WTC11 (cell line): ENCODE measurements around the gene RENBP. TPM values are rescaled to one million over a fixed set of nuclear protein-coding genes. Genes with fewer than 3 reads are reported as not detected.

Experiments used
- ATAC-seq: fragments of 200-7000 bp; cut with Tn5 transposase; 2 replicates; pipeline ENCODE4 v1.10.0; 2021; ENCODE audit warnings: mild to moderate bottlenecking, moderate library complexity
- CTCF ChIA-PET: fragments of 300-600 bp; sonication (Branson Sonifier 250); formaldehyde crosslinking; loops from one replicate; lab custom pipeline; 2021; ENCODE audit warnings: antibody characterized with exemption; lab: Charles Lee
- POLR2A ChIA-PET: fragments of 350-600 bp; sonication (Branson Sonifier 250); formaldehyde crosslinking; loops from one replicate; lab custom pipeline; 2021; ENCODE audit warnings: antibody characterized with exemption; lab: Charles Lee
- DNase-seq: peaks from one replicate; pipeline ENCODE4 v3.0.0; 2021; ENCODE audit warnings: low spot score
- H3K27ac Mint-ChIP-seq: 2 replicates; pipeline ENCODE4 v1.8.0; 2021; ENCODE audit warnings: mixed read lengths
- H3K27me3 Mint-ChIP-seq: 2 replicates; pipeline ENCODE4 v1.8.0; 2021; ENCODE audit warnings: low read depth, mild to moderate bottlenecking, moderate library complexity, mixed read lengths
- H3K36me3 Mint-ChIP-seq: 2 replicates; pipeline ENCODE4 v1.8.0; 2021; ENCODE audit warnings: mixed read lengths
- H3K4me1 Mint-ChIP-seq: 2 replicates; pipeline ENCODE4 v1.8.0; 2022; ENCODE audit warnings: mixed read lengths
- H3K4me3 Mint-ChIP-seq: 2 replicates; pipeline ENCODE4 v1.8.0; 2021; ENCODE audit warnings: mild to moderate bottlenecking, moderate library complexity, mixed read lengths
- H3K9me3 Mint-ChIP-seq: 2 replicates; pipeline ENCODE4 v1.8.0; 2021; ENCODE audit warnings: mixed read lengths
- CDX4 ChIP-seq: fragments of 250-450 bp; sonication (Bioruptor Pico); IDR thresholded peaks from 2 replicates; pipeline ENCODE4 v1.9.0; 2021; ENCODE audit warnings: moderate library complexity, mild to moderate bottlenecking, inconsistent platforms, borderline replicate concordance
- E2F1 ChIP-seq: sonication (generic); formaldehyde crosslinking; IDR thresholded peaks from 2 replicates; pipeline ENCODE4 v1.8.0; 2022; ENCODE audit warnings: mild to moderate bottlenecking, missing genetic modification reagents
- ETV6 ChIP-seq: sonication (generic); formaldehyde crosslinking; IDR thresholded peaks from 2 replicates; pipeline ENCODE4 v1.8.1; 2022; ENCODE audit warnings: mild to moderate bottlenecking, missing genetic modification reagents
- MXD4 ChIP-seq: fragments of 250-450 bp; sonication (Bioruptor Pico); IDR thresholded peaks from 2 replicates; pipeline ENCODE4 v1.8.0; 2021; ENCODE audit warnings: mild to moderate bottlenecking, moderate library complexity, borderline replicate concordance
- NFATC4 ChIP-seq: fragments of 250-450 bp; sonication (Bioruptor Pico); IDR thresholded peaks from 2 replicates; pipeline ENCODE4 v1.9.0; 2021; ENCODE audit warnings: mild to moderate bottlenecking
- PRDM15 ChIP-seq: sonication (generic); formaldehyde crosslinking; IDR thresholded peaks from 2 replicates; pipeline ENCODE4 v1.8.0; 2022; ENCODE audit warnings: missing genetic modification reagents
- PRRX2 ChIP-seq: fragments of 250-450 bp; sonication (Bioruptor Pico); IDR thresholded peaks from 2 replicates; pipeline ENCODE4 v1.8.0; 2021; ENCODE audit warnings: mild to moderate bottlenecking
- TCF7 ChIP-seq: sonication (generic); formaldehyde crosslinking; IDR thresholded peaks from 2 replicates; pipeline ENCODE4 v1.8.0; 2022; ENCODE audit warnings: mild to moderate bottlenecking, low read depth, missing genetic modification reagents, moderate library complexity
- ZBTB21 ChIP-seq: sonication (generic); formaldehyde crosslinking; IDR thresholded peaks from 2 replicates; pipeline ENCODE4 v1.8.1; 2023; ENCODE audit warnings: mild to moderate bottlenecking, missing genetic modification reagents, borderline replicate concordance
- ZNF219 ChIP-seq: sonication (generic); formaldehyde crosslinking; IDR thresholded peaks from 2 replicates; pipeline ENCODE4 v1.8.0; 2023; ENCODE audit warnings: missing genetic modification reagents, mild to moderate bottlenecking, borderline replicate concordance
- ZNF281 ChIP-seq: sonication (generic); formaldehyde crosslinking; IDR thresholded peaks from 2 replicates; pipeline ENCODE4 v1.8.0; 2023; ENCODE audit warnings: mild to moderate bottlenecking, missing genetic modification reagents
- total RNA-seq: library from RNA; stranded (reverse); gene quantifications from 3 replicates; pipeline ENCODE4 v1.2.3, GENCODE V29; 2021
- TF ChIP-seq, protein P1 (sequence below): sonication (generic); formaldehyde crosslinking; IDR thresholded peaks from 2 replicates; pipeline ENCODE4 v1.8.0; 2023; ENCODE audit warnings: missing genetic modification reagents, mild to moderate bottlenecking, borderline replicate concordance
- TF ChIP-seq, protein P2 (sequence below): fragments of 200-600 bp; IDR thresholded peaks from 2 replicates; pipeline ENCODE4 v1.8.0; 2022; ENCODE audit warnings: antibody characterized with exemption
- TF ChIP-seq, protein P3 (sequence below): sonication (generic); formaldehyde crosslinking; IDR thresholded peaks from 2 replicates; pipeline ENCODE4 v1.8.1; 2023; ENCODE audit warnings: mild to moderate bottlenecking, missing genetic modification reagents, borderline replicate concordance

Gene RENBP
- total RNA-seq, 1 experiment from 2014 or later: 14.0 TPM

DNA sequence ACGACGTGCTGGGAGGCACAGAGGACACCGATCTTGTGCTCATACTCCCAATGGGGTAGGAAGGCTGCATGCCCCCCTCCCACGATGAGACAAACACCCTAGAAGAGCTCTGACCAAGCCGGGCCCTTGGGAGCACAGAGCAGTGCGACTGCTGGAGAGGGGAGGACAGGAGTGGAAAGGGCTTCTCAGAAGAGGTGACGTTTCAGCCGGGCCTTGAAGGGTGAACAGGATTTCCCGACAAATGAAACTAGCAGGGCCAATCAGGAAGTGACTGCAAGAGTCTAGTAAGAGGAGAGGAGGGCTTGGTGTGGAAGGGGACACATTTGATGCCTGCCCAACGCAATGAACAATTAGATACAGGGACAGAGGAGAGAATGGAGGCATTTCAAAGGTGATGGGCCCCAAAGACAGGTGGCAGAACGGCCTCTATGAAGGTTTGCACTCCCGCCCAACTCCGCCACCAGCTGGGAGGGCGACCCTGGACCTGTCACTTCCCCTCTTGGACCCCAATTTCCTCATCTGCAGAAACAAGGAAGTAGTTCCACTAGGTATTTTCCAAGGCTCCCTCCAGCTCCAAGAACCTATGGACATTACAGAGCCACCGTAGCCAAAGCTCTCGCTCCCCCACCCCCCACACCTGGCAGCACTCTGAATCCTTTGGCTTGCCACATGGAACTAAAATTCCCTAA, 23.2 kb upstream of the RENBP start (continued):
- TF ChIP-seq PRDM15 (CRISPR knock-in tag) (no peak), ETV6 (CRISPR knock-in tag) (no peak), ZNF219 (no peak), CDX4 (CRISPR knock-in tag) (no peak)
- TF ChIP-seq, protein P1, sequence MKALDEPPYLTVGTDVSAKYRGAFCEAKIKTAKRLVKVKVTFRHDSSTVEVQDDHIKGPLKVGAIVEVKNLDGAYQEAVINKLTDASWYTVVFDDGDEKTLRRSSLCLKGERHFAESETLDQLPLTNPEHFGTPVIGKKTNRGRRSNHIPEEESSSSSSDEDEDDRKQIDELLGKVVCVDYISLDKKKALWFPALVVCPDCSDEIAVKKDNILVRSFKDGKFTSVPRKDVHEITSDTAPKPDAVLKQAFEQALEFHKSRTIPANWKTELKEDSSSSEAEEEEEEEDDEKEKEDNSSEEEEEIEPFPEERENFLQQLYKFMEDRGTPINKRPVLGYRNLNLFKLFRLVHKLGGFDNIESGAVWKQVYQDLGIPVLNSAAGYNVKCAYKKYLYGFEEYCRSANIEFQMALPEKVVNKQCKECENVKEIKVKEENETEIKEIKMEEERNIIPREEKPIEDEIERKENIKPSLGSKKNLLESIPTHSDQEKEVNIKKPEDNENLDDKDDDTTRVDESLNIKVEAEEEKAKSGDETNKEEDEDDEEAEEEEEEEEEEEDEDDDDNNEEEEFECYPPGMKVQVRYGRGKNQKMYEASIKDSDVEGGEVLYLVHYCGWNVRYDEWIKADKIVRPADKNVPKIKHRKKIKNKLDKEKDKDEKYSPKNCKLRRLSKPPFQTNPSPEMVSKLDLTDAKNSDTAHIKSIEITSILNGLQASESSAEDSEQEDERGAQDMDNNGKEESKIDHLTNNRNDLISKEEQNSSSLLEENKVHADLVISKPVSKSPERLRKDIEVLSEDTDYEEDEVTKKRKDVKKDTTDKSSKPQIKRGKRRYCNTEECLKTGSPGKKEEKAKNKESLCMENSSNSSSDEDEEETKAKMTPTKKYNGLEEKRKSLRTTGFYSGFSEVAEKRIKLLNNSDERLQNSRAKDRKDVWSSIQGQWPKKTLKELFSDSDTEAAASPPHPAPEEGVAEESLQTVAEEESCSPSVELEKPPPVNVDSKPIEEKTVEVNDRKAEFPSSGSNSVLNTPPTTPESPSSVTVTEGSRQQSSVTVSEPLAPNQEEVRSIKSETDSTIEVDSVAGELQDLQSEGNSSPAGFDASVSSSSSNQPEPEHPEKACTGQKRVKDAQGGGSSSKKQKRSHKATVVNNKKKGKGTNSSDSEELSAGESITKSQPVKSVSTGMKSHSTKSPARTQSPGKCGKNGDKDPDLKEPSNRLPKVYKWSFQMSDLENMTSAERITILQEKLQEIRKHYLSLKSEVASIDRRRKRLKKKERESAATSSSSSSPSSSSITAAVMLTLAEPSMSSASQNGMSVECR (CRISPR knock-in tag): no peak

DNA sequence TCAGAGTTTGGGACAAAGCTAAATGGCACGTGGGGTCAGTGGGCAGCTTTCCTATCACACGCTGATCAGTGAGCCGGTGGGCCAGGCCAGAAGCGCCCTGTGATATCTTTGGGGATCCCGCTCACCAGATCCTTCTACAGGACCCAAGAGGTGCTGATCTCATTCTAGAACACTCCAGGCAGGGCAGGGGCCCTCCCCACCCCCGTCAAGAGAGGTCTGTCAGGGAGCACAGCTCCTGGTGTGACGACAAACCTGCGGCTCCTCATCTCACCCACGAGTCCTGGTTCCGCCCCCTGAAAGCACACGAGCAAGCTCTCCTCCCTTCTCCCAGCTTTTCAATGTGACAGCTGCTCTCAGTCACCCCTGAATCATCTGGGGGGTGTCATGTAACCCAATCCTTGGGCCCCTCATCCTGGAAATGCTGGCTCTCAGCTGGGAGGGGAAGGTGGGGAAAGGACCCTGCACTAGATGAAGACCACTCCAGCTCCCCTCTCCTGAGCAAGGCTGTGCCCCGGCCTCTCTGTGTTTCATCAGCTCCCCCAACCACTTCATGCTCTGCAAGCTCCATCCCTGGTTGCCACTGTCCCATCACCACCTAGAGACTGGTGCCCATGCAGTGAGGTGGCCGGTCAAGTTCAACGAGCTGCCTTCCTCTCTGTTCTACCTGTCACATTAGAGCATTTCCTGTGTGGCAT, 22.5 kb upstream of the RENBP start:
- H3K36me3 Mint-ChIP-seq: no peaks in the 10 kb centered on the region; the same call in none of the 2 replicates
- CTCF ChIA-PET: interaction anchor here (0.6 to 3.7 kb wide), 6 partner anchors 20 to 280 kb away, joined by 3 to 12 read pairs (median 3); no protein-coding TSS in a partner anchor
- H3K9me3 Mint-ChIP-seq: no peaks in the 10 kb centered on the region
- no peaks in the 10 kb centered on the region for H3K27me3 Mint-ChIP-seq
- DNase-seq: no peak
- peaks cover 21% of the 10 kb centered on the region for H3K4me1 Mint-ChIP-seq
- ATAC-seq: no peak
- H3K4me3 Mint-ChIP-seq: peak overlapping the region; percentile 100; the same call in 1 of the 2 replicates
- H3K27ac Mint-ChIP-seq: peak overlapping the region; percentile 71
- POLR2A ChIA-PET: interaction anchor here (0.5 kb wide), 1 partner anchor 207 kb away, joined by 3 read pairs; no protein-coding TSS in a partner anchor
- TF ChIP-seq ZBTB21 (no peak), PRRX2 (CRISPR knock-in tag) (no peak), E2F1 (CRISPR knock-in tag) (no peak), TCF7 (CRISPR knock-in tag) (no peak), NFATC4 (CRISPR knock-in tag) (no peak), ZNF281 (CRISPR knock-in tag) (no peak), MXD4 (no peak)
- TF ChIP-seq, protein P2, sequence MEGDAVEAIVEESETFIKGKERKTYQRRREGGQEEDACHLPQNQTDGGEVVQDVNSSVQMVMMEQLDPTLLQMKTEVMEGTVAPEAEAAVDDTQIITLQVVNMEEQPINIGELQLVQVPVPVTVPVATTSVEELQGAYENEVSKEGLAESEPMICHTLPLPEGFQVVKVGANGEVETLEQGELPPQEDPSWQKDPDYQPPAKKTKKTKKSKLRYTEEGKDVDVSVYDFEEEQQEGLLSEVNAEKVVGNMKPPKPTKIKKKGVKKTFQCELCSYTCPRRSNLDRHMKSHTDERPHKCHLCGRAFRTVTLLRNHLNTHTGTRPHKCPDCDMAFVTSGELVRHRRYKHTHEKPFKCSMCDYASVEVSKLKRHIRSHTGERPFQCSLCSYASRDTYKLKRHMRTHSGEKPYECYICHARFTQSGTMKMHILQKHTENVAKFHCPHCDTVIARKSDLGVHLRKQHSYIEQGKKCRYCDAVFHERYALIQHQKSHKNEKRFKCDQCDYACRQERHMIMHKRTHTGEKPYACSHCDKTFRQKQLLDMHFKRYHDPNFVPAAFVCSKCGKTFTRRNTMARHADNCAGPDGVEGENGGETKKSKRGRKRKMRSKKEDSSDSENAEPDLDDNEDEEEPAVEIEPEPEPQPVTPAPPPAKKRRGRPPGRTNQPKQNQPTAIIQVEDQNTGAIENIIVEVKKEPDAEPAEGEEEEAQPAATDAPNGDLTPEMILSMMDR: no peak
- TF ChIP-seq, protein P3, sequence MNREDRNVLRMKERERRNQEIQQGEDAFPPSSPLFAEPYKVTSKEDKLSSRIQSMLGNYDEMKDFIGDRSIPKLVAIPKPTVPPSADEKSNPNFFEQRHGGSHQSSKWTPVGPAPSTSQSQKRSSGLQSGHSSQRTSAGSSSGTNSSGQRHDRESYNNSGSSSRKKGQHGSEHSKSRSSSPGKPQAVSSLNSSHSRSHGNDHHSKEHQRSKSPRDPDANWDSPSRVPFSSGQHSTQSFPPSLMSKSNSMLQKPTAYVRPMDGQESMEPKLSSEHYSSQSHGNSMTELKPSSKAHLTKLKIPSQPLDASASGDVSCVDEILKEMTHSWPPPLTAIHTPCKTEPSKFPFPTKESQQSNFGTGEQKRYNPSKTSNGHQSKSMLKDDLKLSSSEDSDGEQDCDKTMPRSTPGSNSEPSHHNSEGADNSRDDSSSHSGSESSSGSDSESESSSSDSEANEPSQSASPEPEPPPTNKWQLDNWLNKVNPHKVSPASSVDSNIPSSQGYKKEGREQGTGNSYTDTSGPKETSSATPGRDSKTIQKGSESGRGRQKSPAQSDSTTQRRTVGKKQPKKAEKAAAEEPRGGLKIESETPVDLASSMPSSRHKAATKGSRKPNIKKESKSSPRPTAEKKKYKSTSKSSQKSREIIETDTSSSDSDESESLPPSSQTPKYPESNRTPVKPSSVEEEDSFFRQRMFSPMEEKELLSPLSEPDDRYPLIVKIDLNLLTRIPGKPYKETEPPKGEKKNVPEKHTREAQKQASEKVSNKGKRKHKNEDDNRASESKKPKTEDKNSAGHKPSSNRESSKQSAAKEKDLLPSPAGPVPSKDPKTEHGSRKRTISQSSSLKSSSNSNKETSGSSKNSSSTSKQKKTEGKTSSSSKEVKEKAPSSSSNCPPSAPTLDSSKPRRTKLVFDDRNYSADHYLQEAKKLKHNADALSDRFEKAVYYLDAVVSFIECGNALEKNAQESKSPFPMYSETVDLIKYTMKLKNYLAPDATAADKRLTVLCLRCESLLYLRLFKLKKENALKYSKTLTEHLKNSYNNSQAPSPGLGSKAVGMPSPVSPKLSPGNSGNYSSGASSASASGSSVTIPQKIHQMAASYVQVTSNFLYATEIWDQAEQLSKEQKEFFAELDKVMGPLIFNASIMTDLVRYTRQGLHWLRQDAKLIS (CRISPR knock-in tag): no peak
